HG03025 (cell line): ENCODE measurements around the gene EDNRB.

Experiments used
- ATAC-seq: cut with Tn5 transposase; IDR thresholded peaks from one replicate; pipeline ENCODE4 v1.9.1; 2021; ENCODE audit warnings: mild to moderate bottlenecking, moderate library complexity; ENCODE audit not compliant: unreplicated experiment, low FRiP score

Gene EDNRB

GRCh38 chr13:77898097-77898496, 20.5 kb downstream of the EDNRB start:
- peak; percentile 93 for ATAC-seq

DNA sequence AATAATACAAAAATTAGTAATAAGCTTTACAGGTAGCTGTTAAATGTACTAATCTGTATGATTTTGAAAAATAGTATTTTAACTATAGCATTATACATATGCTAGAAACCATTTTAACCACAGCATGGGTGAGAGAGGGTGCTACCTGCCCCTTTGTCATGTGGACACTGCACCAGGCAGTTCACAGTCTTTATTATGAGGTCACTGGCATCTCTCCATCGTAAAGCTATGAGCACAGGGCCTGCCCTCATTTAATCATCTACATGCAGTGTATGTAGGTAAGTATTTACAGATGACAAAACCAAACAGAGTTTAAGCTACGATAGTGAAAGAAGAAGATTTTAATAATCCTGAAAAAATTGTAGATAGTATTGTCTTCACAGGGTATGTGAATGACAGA, 21.7 kb downstream of the EDNRB start:
- ATAC-seq = no peak

GRCh38 chr13:77896536-77896935, 22.1 kb downstream of the EDNRB start:
- ATAC-seq = no peak

DNA sequence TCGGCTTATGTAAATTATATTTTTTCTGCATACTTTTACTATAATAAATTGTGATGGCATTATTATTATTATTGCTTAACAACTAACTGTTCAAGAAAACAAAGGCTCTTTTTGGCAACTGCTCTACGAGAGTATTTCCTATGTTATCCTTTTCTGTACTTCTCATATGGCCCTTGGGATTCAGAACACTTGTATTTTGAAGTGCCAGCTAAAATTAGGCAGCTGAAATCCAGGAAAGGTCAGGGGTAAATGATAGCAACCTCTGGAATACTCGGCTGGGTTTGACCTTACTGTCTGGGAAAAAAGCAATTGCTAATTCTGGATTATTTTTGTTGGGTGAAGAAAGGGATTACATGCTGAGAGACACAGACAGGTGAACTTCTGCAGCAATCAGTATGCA, 23.9 kb downstream of the EDNRB start:
- ATAC-seq = no peak

DNA sequence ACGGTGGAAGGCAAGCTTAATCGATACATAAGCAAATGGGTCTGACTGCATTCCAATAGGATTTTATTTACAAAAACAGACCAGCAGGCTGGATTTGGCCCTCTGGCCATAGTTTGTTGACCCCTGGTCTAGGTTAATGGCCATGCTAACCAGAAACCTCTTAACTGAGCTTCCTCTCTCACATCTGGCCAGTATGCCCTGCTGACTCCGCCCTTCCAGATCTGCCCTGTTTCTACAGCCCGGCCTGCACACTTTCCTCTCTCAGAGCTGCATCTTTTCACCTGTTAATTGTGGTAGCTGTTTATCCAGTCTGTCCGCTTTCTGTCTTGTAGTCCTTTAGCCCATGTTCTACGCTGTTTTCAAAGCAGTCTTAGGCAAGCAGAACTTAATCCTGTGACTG, 25.6 kb downstream of the EDNRB start:
- no peak for ATAC-seq

GRCh38 chr13:77892491-77892890, 26.1 kb downstream of the EDNRB start:
- no peak for ATAC-seq

- no peak for ATAC-seq
Measured at GRCh38 chr13:77891486-77891885, 27.1 kb downstream of the EDNRB start.

GRCh38 chr13:77891041-77891440, 27.6 kb downstream of the EDNRB start:
- ATAC-seq = no peak

DNA sequence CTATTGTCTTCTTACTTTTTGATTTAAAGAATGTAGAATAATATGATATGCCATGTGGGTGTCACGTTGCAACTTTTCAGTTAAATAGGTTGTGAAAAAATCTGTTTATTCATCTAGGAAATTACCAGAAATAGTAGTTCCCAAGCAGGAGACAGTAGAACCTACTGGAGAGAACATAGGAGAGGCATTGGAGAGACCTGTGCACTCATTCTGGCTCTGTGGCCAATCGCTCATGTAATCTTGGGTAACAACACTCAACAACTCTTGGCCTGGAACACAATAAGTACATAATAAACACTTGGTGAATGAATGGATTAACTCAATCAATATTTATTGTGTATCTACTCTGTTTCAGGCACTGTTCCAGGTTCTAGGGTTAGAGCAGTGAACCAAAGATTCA, 35.3 kb downstream of the EDNRB start:
- ATAC-seq = no peak

DNA sequence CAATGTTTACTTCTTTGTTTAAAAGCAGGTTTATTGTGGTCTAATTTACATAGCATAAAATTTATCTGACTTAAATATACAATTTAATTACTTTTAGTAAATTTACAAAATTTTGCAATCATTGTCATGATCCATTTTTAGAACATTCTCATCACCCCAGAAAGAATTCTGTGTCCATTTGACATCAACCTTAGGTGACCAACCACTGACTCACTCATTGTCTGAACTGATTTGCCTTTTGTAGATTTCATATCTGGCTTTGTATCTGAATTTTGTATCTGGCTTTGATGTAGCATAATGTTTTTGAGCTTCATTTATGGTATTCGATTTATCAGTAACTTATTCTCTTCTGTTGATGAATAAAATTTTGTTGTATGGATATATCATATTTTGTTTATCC, 40.4 kb downstream of the EDNRB start:
- no peak for ATAC-seq

GRCh38 chr13:77876176-77876575, 42.5 kb downstream of the EDNRB start:
- no peak for ATAC-seq

- no peak for ATAC-seq
Measured at GRCh38 chr13:77874406-77874805, 44.2 kb downstream of the EDNRB start.

GRCh38 chr13:77872995-77873394, 45.6 kb downstream of the EDNRB start:
- no peak for ATAC-seq

DNA sequence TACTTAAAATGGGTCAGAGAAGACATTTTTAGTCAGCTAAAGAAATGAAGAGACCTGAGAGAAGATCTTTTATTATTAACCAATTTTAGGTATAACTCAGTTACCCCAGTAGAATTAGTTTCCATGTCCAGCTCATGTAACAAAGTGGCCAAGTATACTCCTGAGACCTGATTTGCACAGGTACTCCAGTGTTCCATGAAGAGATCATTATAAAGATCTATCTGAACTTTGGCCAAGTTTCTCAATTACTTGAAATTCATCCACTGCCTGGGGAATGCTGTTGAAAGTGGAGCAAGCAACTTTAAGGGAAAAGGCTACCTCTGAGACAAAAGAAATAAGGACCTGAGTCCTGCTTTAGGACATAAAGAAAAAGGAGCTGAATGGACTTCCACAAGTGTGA, 47.0 kb downstream of the EDNRB start:
- ATAC-seq = no peak

- ATAC-seq = no peak
Measured at GRCh38 chr13:77868717-77869116, 49.9 kb downstream of the EDNRB start.

DNA sequence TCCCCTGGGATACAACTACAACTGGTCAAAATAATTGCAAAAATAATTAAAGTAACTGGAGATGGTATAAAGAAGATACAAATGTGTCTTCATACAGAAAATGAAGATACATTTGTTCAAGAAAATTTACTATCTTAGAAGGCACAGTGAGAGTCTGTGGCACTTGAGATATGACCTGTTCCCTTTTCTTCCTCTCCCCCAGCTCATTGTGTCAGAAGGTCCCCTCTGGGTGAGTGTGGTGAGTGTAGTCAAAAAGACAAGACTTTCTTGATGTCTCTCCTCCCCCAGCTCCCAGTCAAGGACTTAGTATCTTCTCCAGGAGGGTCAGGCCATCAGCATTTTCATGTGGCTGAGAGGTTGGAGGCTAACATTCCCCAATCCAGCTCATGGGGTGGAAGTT, 51.7 kb downstream of the EDNRB start:
- no peak for ATAC-seq

GRCh38 chr13:77865622-77866021, 53.0 kb downstream of the EDNRB start:
- ATAC-seq = no peak

DNA sequence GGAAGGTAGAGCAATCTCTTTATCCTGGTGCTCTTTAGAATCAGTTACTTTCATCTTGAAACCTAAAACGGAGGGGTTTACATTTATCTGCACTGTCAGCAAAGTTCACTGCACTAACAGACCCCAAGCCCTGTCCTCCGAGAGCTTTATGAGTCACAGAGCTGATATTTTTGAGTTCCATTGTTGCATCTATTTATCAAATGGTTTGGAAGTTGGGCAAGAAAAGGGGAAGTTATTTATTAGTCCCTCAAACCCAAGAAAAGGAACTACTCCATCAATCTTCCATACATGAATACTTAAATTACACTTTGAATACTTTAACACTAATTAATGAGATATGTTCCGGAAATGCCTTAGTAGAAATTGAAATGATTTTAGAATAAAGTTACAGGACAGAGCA, 55.5 kb downstream of the EDNRB start:
- ATAC-seq = no peak

DNA sequence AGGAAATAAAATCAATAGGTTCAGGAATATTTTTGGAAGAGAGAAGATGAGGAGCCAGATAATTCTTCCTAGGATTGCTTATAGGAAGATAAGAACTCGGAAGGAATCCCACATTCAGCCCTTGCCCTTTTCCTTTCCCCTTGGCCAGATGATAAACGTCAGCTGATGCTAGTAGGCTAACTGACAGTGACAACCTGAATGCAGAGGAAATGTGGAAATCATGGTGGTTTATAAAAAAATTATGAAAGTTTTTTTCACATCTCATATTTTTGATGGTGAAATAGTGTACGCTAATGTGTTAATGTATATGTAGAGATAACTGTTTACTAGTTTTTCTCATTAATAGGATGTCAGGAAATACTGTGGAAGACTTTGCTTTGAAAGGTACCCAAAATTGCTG, 56.9 kb downstream of the EDNRB start:
- ATAC-seq = no peak

DNA sequence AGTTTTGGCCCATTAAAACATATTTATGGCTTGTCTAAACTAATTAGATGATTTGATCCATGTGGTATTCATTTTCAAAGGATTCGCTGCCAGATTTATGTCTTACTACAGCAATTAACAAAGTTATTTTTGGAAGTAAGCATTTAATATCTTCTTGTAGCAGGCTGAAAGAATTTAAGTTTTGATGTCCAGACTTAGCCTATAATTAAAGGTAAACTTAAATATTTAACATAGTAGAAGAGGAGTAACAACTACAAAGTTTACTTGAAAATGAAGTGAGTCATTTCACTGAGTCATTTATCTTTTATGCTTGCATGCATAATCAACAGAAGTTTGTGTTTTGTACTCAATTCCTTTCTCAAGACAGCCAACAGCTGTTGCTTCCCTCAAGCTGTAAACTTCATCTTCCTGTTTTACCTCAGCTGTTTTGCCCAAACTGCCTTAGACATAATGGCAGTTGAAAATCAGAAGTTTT, 58.1 kb downstream of the EDNRB start:
- ATAC-seq = no peak

DNA sequence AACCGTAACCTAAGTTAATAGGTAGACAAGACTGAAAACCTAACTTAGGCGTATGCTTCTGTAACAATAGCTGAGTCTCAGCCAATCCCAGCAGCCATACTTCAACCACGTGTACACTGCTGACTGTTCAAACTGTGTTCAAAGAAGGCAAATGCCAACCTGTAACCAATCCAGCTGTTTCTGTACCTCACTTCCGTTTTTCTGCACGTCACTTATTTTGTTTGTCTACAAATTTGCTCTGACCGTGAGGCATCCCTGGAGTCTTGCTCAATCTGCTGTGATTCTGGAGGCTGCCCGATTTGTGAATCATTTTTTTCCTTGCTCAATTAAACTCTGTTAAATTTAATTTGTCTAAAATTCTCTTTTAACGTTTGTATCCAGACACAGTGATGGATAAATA, 59.2 kb downstream of the EDNRB start:
- no peak for ATAC-seq

GRCh38 chr13:77857531-77858209, 61.0 kb downstream of the EDNRB start:
- no peak for ATAC-seq

DNA sequence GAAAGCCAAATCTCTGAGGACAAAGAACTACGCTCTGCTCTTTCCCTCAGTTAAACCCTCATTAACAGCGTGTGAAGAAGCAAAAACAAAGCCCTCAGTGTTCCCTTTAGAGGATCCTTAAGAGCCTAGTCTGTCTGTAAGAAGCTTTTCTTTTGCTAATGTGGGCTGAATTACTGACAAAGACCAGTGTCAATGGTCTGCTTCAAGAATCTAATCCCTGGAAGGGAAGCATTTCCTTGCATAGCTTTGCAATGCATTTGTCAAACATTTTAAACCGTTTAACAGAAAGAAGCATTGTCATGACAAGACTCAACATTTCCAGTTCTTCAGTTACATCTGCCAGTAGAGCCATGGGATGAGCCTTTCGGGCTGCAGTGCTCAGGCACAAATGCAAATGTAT, 64.9 kb downstream of the EDNRB start:
- no peak for ATAC-seq
